ENCODE data around the gene ADAMTS6.

DNA sequence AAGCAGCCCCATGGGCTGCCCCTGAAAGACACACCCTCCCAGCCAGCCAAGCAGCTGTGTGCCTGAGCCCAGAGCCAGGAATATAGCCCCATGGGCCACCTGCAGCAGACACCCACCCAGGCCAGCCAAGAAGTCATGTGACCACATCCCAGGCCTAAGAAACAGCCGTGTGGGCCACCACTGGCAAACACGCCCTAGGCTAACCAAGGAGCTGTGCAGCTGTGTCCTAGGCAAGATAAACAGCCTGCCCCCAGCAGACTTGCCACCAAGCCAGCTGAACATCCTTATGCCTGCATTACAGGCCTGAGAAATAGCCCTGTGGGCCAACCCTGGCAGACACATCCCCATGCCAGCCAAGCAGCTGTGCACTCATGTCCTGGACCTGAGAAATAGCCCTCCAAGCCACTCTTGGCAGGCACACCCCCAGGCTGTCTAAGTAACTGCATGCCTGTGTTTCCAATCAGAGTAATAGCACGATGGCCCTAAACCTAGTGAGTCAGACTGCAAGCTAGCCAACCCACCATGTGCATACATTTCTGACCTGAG, 143.0 kb downstream of the ADAMTS6 start:
- TF ChIP-seq, protein P1, sequence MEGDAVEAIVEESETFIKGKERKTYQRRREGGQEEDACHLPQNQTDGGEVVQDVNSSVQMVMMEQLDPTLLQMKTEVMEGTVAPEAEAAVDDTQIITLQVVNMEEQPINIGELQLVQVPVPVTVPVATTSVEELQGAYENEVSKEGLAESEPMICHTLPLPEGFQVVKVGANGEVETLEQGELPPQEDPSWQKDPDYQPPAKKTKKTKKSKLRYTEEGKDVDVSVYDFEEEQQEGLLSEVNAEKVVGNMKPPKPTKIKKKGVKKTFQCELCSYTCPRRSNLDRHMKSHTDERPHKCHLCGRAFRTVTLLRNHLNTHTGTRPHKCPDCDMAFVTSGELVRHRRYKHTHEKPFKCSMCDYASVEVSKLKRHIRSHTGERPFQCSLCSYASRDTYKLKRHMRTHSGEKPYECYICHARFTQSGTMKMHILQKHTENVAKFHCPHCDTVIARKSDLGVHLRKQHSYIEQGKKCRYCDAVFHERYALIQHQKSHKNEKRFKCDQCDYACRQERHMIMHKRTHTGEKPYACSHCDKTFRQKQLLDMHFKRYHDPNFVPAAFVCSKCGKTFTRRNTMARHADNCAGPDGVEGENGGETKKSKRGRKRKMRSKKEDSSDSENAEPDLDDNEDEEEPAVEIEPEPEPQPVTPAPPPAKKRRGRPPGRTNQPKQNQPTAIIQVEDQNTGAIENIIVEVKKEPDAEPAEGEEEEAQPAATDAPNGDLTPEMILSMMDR (IDR thresholded peaks at IDR 0.05): no peak
- TF ChIP-seq POLR2A (IDR thresholded peaks at IDR 0.05): no peak

Data from tibial nerve (tissue), 3 donors.